BLaER1 (cell line): ENCODE results near the gene ERC2.

Experiments used
- H3K27ac ChIP-seq: shearing (Covaris generic); formaldehyde crosslinking; 2 replicates; pipeline ENCODE4 v1.8.1; 2022
- H3K27me3 ChIP-seq: shearing (Covaris generic); formaldehyde crosslinking; 2 replicates; pipeline ENCODE4 v1.8.1; 2022
- H3K36me3 ChIP-seq: shearing (Covaris generic); formaldehyde crosslinking; 2 replicates; pipeline ENCODE4 v1.8.1; 2022
- H3K4me1 ChIP-seq: shearing (Covaris generic); formaldehyde crosslinking; 2 replicates; pipeline ENCODE4 v1.8.1; 2022
- H3K4me2 ChIP-seq: shearing (Covaris generic); formaldehyde crosslinking; 2 replicates; pipeline ENCODE4 v1.8.1; 2022
- H3K4me3 ChIP-seq: shearing (Covaris generic); formaldehyde crosslinking; 2 replicates; pipeline ENCODE4 v1.8.1; 2022
- H3K9ac ChIP-seq: shearing (Covaris generic); formaldehyde crosslinking; 2 replicates; pipeline ENCODE4 v1.8.1; 2022
- H3K9me3 ChIP-seq: shearing (Covaris generic); formaldehyde crosslinking; 2 replicates; pipeline ENCODE4 v1.8.1; 2022
- H4K20me1 ChIP-seq: shearing (Covaris generic); formaldehyde crosslinking; 2 replicates; pipeline ENCODE4 v1.8.1; 2022
- Cebpa-rat ChIP-seq: shearing (Covaris generic); IDR thresholded peaks from 2 replicates; pipeline ENCODE4 v1.8.1; 2022

The ERC2 gene

DNA sequence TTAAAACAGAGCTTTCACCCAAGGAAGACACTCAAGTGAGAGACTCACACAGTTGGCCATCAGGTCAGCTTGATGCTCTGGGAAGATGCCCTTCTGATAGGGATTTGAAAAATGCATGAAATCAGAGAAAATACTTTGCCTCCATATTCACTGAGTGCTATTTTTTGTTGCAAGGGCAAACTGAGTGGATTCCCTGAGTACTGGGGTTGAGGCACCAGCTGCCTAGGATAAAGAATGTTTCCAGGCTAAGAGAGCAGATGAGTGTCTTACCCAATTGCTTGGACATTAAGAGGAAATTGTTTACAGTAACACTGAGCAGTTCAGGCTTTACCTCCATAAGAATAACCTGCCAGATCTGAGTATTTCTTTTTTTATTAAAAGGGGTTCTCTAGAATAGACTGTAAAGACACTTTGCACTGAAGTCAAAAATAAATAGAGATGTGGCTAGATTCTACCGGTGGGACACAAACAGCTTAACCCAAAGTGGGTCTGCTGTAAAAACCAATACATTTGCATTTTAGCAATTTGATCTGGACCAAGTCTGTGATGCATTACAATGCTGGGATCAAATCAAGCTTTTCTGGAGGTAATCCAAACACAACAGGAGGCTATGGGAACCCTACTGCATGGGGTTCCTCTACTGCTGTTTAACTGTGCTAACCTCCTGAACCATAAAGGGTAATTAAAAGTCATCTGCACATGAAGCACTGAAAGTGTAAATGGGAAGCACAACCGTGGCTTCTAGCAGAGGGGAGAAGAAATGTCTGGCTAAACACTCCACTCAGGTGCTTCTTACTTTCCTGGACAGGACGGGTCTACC lies 742.4 kb downstream of the ERC2 start:
- H3K27ac ChIP-seq = no peak overlapping the region
- no peaks in the 10 kb centered on the region for H3K4me1 ChIP-seq
- H3K4me3 ChIP-seq = no peak overlapping the region
- no peak overlapping the region for H3K9ac ChIP-seq
- H4K20me1 ChIP-seq = no peaks in the 10 kb centered on the region
- no peaks in the 10 kb centered on the region for H3K27me3 ChIP-seq
- H3K9me3 ChIP-seq = no peaks in the 10 kb centered on the region
- H3K4me2 ChIP-seq = no peak overlapping the region
- H3K36me3 ChIP-seq = no peaks in the 10 kb centered on the region
- no peak for TF ChIP-seq Cebpa-rat

DNA sequence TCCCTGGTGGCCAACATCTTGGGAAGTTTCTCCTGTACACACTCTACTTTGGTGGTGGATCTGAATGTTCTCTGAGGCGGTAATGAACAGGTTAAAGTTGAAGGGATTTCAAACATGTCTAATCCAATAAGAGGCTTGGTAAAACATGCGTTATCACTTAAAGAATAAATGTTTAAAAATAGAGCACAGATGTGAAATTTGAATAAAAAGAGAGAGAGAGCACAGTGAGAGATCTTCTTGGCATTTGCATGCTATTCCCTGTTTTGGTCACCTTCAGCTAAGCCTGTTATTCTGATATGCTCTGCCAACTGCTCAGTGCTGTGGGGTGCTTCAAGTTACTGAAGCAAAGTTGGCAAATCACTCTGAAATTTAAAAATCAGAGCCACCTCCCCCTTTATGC lies 743.4 kb downstream of the ERC2 start:
- H3K27me3 ChIP-seq = no peaks in the 10 kb centered on the region
- H4K20me1 ChIP-seq = no peaks in the 10 kb centered on the region
- no peak overlapping the region for H3K9ac ChIP-seq
- no peaks in the 10 kb centered on the region for H3K36me3 ChIP-seq
- no peak for TF ChIP-seq Cebpa-rat
- no peaks in the 10 kb centered on the region for H3K4me1 ChIP-seq
- H3K9me3 ChIP-seq = no peaks in the 10 kb centered on the region
- no peak overlapping the region for H3K27ac ChIP-seq
- no peak overlapping the region for H3K4me2 ChIP-seq
- no peak overlapping the region for H3K4me3 ChIP-seq

DNA sequence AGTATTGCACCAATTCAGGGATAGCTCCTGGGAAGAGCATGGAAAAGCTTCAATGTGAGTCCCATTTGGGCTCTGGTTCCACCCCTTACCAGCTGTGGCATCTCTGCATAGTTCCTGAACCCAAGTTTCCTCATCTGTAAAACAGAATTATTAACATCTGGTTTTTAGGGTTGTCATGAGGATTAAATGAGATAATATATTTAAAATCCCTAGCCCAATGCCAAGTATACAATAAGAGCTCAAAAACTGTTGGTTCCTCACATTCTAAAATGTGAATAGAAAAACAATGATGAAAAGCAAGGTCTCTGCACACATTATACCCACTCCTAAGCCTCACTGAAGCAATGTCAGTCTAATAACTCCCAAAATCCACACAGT lies 743.9 kb downstream of the ERC2 start:
- TF ChIP-seq Cebpa-rat = no peak
- Histone ChIP-seq H3K9ac (no peak overlapping the region), H3K27me3 (no peaks in the 10 kb centered on the region), H3K9me3 (no peaks in the 10 kb centered on the region), H3K4me1 (no peaks in the 10 kb centered on the region), H4K20me1 (no peaks in the 10 kb centered on the region), H3K4me2 (no peak overlapping the region), H3K4me3 (no peak overlapping the region), H3K27ac (no peak overlapping the region), H3K36me3 (no peaks in the 10 kb centered on the region)

DNA sequence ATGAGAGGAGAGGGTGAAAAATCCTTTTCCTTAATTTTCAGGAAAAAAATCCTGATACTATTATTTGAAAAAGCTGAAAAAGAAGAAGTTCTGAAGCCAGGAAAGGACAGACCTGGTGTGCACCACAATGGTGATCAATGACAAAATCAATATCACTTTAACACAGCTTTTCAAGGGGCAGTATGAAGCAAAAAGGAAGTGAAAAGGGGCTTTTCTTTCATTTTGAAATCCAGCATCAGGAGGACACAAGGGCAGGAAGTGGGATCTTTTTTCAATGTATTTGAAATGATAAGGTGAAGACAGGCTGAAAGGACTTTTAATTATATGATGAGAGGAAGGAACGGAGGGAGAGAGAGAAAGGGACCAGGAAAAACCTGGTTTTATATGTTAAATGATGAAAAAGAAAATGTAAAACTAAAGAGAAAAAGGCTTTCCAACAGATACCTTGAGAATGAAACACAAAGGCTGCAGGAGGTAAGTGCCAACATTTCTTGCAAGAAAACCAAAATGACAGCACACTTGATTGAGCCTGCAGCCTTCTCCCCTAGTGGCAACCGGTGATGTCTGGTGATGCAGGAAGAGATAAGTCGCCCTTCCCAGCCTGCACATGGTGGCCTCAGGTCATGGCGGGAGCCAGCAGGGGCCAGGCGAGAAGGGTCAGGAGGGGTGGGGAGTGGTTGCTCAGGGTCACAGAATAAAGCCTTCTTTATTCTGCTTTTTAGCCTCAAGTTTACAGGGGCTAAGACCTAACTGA lies 744.4 kb downstream of the ERC2 start:
- TF ChIP-seq Cebpa-rat = no peak
- no peaks in the 10 kb centered on the region for H3K27me3 ChIP-seq
- H3K27ac ChIP-seq = no peak overlapping the region
- no peaks in the 10 kb centered on the region for H3K9me3 ChIP-seq
- peaks cover 3% of the 10 kb centered on the region; the same call in 1 of the 2 replicates for H3K4me1 ChIP-seq
- H3K36me3 ChIP-seq = no peaks in the 10 kb centered on the region
- no peak overlapping the region for H3K4me3 ChIP-seq
- no peak overlapping the region for H3K9ac ChIP-seq
- H4K20me1 ChIP-seq = no peaks in the 10 kb centered on the region
- H3K4me2 ChIP-seq = no peak overlapping the region

DNA sequence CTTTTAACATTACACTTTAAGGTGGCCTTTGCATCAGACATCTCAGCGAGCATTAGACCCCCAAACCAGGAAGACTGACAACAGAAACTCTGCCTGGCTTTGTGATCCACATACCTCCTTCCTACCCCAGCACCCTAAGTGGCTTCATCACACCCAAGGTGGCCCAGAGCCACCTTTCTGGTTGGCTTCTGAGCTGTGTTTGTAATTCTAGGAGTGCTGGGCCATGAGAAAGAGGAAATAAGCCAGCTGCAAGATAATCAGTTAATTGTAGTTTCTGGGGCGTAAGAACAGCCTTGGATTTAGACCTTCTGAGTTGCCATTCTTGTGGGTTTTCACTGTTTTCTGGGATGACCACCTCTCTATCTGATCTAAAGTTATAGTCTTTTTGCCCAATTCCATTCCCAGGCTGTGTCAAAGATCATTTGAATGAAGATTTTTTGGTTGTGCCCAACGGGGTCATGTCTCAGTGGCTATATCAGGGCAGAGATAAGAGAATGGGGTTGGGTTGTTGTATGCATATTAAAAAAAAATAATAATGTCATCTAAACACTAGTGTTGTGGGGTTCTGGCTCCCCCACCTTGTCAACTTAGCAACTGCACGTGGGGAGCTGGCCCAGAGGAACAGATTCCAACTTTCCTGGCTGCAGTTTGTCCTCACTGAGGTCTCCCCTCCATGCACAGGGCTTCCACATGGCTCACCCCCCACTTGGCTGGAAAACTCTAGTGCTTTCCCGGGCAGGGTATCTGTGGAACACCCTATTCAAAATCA lies 746.4 kb downstream of the ERC2 start:
- Histone ChIP-seq H3K9me3 (no peaks in the 10 kb centered on the region), H3K9ac (no peak overlapping the region), H3K4me3 (no peak overlapping the region), H3K4me2 (no peak overlapping the region), H4K20me1 (no peaks in the 10 kb centered on the region), H3K4me1 (peaks cover 11% of the 10 kb centered on the region; the same call in 1 of the 2 replicates), H3K36me3 (no peaks in the 10 kb centered on the region), H3K27ac (no peak overlapping the region), H3K27me3 (no peaks in the 10 kb centered on the region)
- TF ChIP-seq Cebpa-rat = no peak

DNA sequence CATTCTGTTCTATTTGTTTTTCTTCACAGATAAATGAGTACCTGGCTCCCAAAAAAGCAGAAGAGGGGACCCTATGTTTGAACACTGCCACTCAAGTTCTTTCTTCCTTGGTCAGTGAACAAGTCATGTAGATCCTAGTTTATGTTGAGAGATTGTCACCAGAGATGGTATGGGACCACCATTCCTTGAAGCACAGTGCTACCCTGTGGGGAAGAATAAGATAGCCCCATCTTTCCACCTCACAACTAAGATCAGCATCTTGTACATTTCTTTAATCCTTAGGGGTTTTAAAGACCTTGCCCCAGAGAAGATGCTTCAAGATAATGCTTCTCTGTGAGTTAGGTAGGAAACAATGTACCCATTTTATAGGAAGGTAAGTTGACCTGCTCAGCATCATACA lies 747.7 kb downstream of the ERC2 start:
- H3K9ac ChIP-seq = no peak overlapping the region
- TF ChIP-seq Cebpa-rat = no peak
- no peaks in the 10 kb centered on the region for H3K27me3 ChIP-seq
- H4K20me1 ChIP-seq = no peaks in the 10 kb centered on the region
- H3K4me2 ChIP-seq = no peak overlapping the region
- H3K9me3 ChIP-seq = no peaks in the 10 kb centered on the region
- H3K27ac ChIP-seq = no peak overlapping the region
- H3K4me1 ChIP-seq = peaks cover 11% of the 10 kb centered on the region; the same call in 1 of the 2 replicates
- no peak overlapping the region for H3K4me3 ChIP-seq
- no peaks in the 10 kb centered on the region for H3K36me3 ChIP-seq

DNA sequence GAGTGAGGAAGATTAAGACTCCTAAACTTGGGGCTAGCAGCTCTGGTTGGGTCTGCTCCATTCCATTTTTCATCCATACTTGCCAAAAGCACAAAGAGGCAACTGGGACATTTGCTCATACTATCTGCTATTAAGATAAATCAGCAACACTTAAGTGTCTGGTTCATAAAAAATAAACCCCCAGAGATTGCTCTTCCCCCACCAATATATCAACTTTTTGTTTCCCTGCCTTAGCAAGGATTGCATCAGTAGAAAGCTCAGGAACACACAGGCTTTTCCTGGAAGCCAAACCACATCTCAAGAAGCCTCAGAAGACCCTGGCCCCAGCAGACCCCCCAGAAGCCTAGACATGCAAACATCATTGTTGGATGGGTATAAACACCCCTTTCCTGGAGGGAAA lies 748.8 kb downstream of the ERC2 start:
- H3K4me1 ChIP-seq = peaks cover 11% of the 10 kb centered on the region; the same call in 1 of the 2 replicates
- no peak for TF ChIP-seq Cebpa-rat
- H3K9ac ChIP-seq = no peak overlapping the region
- H3K36me3 ChIP-seq = no peaks in the 10 kb centered on the region
- H3K27me3 ChIP-seq = no peaks in the 10 kb centered on the region
- no peaks in the 10 kb centered on the region for H3K9me3 ChIP-seq
- H4K20me1 ChIP-seq = no peaks in the 10 kb centered on the region
- H3K4me2 ChIP-seq = no peak overlapping the region
- H3K27ac ChIP-seq = no peak overlapping the region
- H3K4me3 ChIP-seq = no peak overlapping the region

DNA sequence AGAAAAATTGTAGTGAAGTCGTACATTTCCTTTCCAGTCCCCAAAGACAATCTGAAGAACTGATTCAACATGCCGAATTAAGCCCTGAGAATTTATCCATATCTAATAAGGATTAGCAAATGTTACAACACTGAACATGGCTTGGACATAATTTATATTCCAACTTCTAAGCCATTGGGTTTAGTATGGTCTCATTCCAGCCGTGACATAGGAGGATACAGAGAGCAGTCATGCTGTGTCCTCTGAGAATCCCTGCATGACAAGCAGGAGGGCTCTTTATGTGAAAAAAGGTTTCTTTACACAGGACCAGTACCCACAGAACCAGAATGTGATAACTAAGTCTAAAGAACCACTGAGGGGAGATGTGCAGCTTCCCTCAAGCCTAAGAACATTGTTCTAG lies 749.3 kb downstream of the ERC2 start:
- H4K20me1 ChIP-seq = no peaks in the 10 kb centered on the region
- H3K9ac ChIP-seq = no peak overlapping the region
- no peaks in the 10 kb centered on the region for H3K36me3 ChIP-seq
- TF ChIP-seq Cebpa-rat = no peak
- no peak overlapping the region for H3K27ac ChIP-seq
- no peaks in the 10 kb centered on the region for H3K27me3 ChIP-seq
- no peak overlapping the region for H3K4me2 ChIP-seq
- H3K9me3 ChIP-seq = no peaks in the 10 kb centered on the region
- no peak overlapping the region for H3K4me3 ChIP-seq
- H3K4me1 ChIP-seq = peaks cover 11% of the 10 kb centered on the region; the same call in 1 of the 2 replicates

DNA sequence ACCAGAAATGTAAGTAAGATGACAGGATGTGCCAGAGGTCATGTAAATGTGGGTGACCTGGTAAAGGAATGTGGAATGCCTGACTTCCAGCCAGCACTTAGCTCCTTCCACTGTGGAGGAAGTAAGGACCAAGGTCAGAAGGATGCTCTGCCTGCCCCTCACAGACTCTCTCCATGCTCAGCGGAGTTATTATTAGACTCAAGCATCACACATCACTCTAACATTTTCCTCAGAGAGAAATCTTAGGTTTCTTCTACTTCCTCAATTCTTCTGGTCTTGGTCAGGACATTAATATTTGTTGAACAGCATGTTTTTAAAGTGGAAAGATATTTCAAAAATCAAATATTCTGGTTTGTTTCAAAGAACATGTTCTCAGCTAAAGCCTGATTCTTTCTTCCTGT lies 749.7 kb downstream of the ERC2 start:
- Histone ChIP-seq H3K4me3 (no peak overlapping the region), H4K20me1 (no peaks in the 10 kb centered on the region), H3K9me3 (no peaks in the 10 kb centered on the region), H3K9ac (no peak overlapping the region), H3K4me1 (peaks cover 11% of the 10 kb centered on the region; the same call in 1 of the 2 replicates), H3K27ac (no peak overlapping the region), H3K36me3 (no peaks in the 10 kb centered on the region), H3K4me2 (no peak overlapping the region), H3K27me3 (no peaks in the 10 kb centered on the region)
- TF ChIP-seq Cebpa-rat = no peak

DNA sequence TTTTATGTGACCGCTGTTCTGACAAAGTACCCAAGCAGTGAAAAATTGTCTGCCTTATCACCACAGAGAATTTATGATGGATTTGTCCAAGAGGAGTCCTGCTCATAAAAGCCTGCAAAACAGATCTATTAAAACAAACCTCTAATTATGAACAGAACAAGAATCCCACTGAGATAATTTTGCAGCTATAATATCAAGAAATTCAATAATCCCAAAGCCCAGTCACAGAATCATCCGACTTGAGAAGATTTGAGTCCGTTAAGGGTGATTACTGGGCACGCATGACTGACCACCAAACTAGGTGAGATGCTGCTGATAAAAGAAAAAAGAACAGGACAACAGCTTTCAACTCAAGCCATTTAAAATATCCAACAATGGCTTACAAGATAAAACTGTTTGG lies 750.2 kb downstream of the ERC2 start:
- H3K4me2 ChIP-seq = no peak overlapping the region
- H3K4me1 ChIP-seq = peaks cover 11% of the 10 kb centered on the region; the same call in 1 of the 2 replicates
- H3K27ac ChIP-seq = no peak overlapping the region
- no peaks in the 10 kb centered on the region for H3K36me3 ChIP-seq
- no peaks in the 10 kb centered on the region for H4K20me1 ChIP-seq
- H3K9me3 ChIP-seq = no peaks in the 10 kb centered on the region
- no peaks in the 10 kb centered on the region for H3K27me3 ChIP-seq
- H3K4me3 ChIP-seq = no peak overlapping the region
- TF ChIP-seq Cebpa-rat = no peak
- no peak overlapping the region for H3K9ac ChIP-seq
